Panc1 (cell line): ENCODE measurements around the gene CCDC137. TPM values are rescaled to one million over a fixed set of nuclear protein-coding genes. Genes with fewer than 3 reads are reported as not detected.

Experiments used
- ATAC-seq: fragments of 200-7000 bp; cut with Tn5 transposase; 2 replicates; pipeline ENCODE4 v1.9.1; 2020; ENCODE audit warnings: mild to moderate bottlenecking, moderate library complexity
- BruUV-seq: library from RNA; stranded (reverse); fragments of 400-500 nt; replicated peaks from 2 replicates; lab custom pipeline; 2021; lab: Mats Ljungman, UMichigan
- CTCF ChIA-PET: fragments of 300-600 bp; sonication (Branson Sonifier 250); formaldehyde crosslinking; loops from one replicate; lab custom pipeline; 2022; ENCODE audit warnings: antibody characterized with exemption; lab: Charles Lee
- POLR2A ChIA-PET: fragments of 300-600 bp; sonication (Branson Sonifier 250); formaldehyde crosslinking; loops from one replicate; lab custom pipeline; 2022; ENCODE audit warnings: antibody characterized with exemption; lab: Charles Lee
- DNase-seq: peaks from one replicate; pipeline ENCODE4 v3.0.0-alpha.2; 2010; ENCODE audit warnings: low read depth, low spot score
- H3K27ac ChIP-seq: 2 replicates; pipeline ENCODE4 v1.5.1; 2011; ENCODE audit warnings: mild to moderate bottlenecking, low read length, inconsistent platforms
- H3K27me3 ChIP-seq: fragments of 200-500 bp; sonication (Bioruptor generic); 2 replicates; pipeline ENCODE4 v1.6.0; 2014; ENCODE audit warnings: low read length, inconsistent platforms; ENCODE audit not compliant: control insufficient read depth, insufficient read depth
- H3K36me3 ChIP-seq: fragments of 200-500 bp; sonication (Bioruptor generic); 2 replicates; pipeline ENCODE4 v1.5.1; 2014; ENCODE audit warnings: inconsistent platforms, mild to moderate bottlenecking, low read length, moderate library complexity; ENCODE audit not compliant: control insufficient read depth, insufficient read depth
- H3K4me1 ChIP-seq: 2 replicates; pipeline ENCODE4 v1.5.1; 2011; ENCODE audit warnings: inconsistent platforms, mild to moderate bottlenecking, low read length, moderate library complexity; ENCODE audit not compliant: control insufficient read depth, insufficient read depth
- H3K4me3 ChIP-seq, 2 experiments: 2 replicates each; pipeline ENCODE4 v1.5.1; 2011 to 2012; ENCODE audit warnings: low read depth in 2 of 2, low read length in 2 of 2, mild to moderate bottlenecking in 2 of 2, inconsistent platforms in 1 of 2, moderate library complexity in 1 of 2
- H3K9me3 ChIP-seq: fragments of 200-500 bp; sonication (Bioruptor generic); 2 replicates; pipeline ENCODE4 v1.5.1; 2014; ENCODE audit warnings: low read depth, mild to moderate bottlenecking, inconsistent platforms, low read length, moderate library complexity; ENCODE audit not compliant: control insufficient read depth, insufficient read depth
- POLR2AphosphoS5 ChIP-seq: IDR thresholded peaks from 2 replicates; pipeline ENCODE4 v1.6.1; 2012; ENCODE audit warnings: mild to moderate bottlenecking, low read depth, low read length, moderate library complexity
- REST ChIP-seq, 2 experiments: IDR thresholded peaks; 2 replicates each; pipeline ENCODE4 v1.6.1; 2011 to 2012; ENCODE audit warnings: low read depth in 2 of 2, control low read depth in 1 of 2, low read length in 1 of 2, mild to moderate bottlenecking in 1 of 2, moderate library complexity in 1 of 2; ENCODE audit not compliant: insufficient read depth in 1 of 2
- SIN3A ChIP-seq: IDR thresholded peaks from 2 replicates; pipeline ENCODE4 v1.6.1; 2012; ENCODE audit warnings: low read depth, mild to moderate bottlenecking, low read length, moderate library complexity, borderline replicate concordance; ENCODE audit not compliant: insufficient read depth
- TCF7L2 ChIP-seq: IDR thresholded peaks from 2 replicates; pipeline ENCODE4 v1.6.1; 2011; ENCODE audit warnings: mild to moderate bottlenecking, low read depth, low read length, inconsistent platforms
- in situ Hi-C: cut with HindIII; loops from 2 replicates; pipeline ENCODE4 v1.10.0; 2016; ENCODE audit warnings: low sequenced_read_pairs, low pct_unique_long_range_greater_than_20kb
- intact Hi-C: fragments of 100-400 bp; cut with micrococcal nuclease; formaldehyde crosslinking; loops from one replicate; pipeline ENCODE4 v1.10.0; 2022; ENCODE audit not compliant: unreplicated experiment
- total RNA-seq: library from RNA; stranded (reverse); gene quantifications from one replicate; pipeline ENCODE4 v1.2.1, GENCODE V29; 2021; ENCODE audit not compliant: unreplicated experiment
- TF ChIP-seq, protein P1 (sequence below): fragments of 450-650 bp; IDR thresholded peaks from 2 replicates; pipeline ENCODE4 v1.5.1; 2017; ENCODE audit warnings: mild to moderate bottlenecking

The CCDC137 gene
- total RNA-seq, 1 experiment from 2014 or later: 74.6 TPM

DNA sequence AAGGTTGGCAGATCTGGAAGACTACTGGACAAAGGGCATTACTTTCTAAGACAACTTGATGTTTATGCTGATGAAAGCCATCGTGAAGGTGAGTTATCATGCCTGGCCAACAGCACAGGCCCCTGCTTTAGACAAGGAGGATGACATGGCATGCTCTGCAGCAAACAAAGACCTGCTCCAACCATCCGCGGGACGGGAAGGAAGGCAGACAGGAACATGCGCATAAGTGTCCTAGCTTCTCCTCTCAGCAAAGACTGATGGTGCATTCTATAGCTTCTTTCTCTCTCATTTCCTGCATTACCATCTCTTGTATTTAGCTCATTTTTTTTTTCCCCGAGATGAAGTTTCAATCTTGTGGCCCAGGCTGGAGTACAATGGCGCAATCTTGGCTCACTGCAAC, 35.1 kb upstream of the CCDC137 start:
- ChIA-PET POLR2A (no interaction called here), CTCF (no interaction called here)
- BruUV-seq: no TSS peak
- H3K4me1 ChIP-seq: 0 out of 2 replicates have a peak, but pooled peaks cover 3% of the 10 kb centered on the region
- no peak overlapping the region for H3K4me3 ChIP-seq
- H3K27me3 ChIP-seq: no peaks in the 10 kb centered on the region
- peaks cover 6% of the 10 kb centered on the region; the same call in 1 of the 2 replicates for H3K36me3 ChIP-seq
- ATAC-seq: no peak
- DNase-seq: no peak
- in situ Hi-C loops (no loop called here), intact Hi-C loops (loop anchor here (5.0 kb wide), 1 partner anchor 36 kb away; the partner anchor contains the start of genes CCDC137 and OXLD1)
- TF ChIP-seq POLR2AphosphoS5 (no peak), TCF7L2 (no peak), SIN3A (no peak), REST (IDR thresholded peaks at IDR 0.05; ENCODE audit: insufficient read depth in 1 of 2, low read depth in 2 of 2, low read length in 1 of 2) (no peak)
- TF ChIP-seq, protein P1, sequence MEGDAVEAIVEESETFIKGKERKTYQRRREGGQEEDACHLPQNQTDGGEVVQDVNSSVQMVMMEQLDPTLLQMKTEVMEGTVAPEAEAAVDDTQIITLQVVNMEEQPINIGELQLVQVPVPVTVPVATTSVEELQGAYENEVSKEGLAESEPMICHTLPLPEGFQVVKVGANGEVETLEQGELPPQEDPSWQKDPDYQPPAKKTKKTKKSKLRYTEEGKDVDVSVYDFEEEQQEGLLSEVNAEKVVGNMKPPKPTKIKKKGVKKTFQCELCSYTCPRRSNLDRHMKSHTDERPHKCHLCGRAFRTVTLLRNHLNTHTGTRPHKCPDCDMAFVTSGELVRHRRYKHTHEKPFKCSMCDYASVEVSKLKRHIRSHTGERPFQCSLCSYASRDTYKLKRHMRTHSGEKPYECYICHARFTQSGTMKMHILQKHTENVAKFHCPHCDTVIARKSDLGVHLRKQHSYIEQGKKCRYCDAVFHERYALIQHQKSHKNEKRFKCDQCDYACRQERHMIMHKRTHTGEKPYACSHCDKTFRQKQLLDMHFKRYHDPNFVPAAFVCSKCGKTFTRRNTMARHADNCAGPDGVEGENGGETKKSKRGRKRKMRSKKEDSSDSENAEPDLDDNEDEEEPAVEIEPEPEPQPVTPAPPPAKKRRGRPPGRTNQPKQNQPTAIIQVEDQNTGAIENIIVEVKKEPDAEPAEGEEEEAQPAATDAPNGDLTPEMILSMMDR: no peak
- H3K27ac ChIP-seq: no peak overlapping the region
- no peaks in the 10 kb centered on the region for H3K9me3 ChIP-seq

DNA sequence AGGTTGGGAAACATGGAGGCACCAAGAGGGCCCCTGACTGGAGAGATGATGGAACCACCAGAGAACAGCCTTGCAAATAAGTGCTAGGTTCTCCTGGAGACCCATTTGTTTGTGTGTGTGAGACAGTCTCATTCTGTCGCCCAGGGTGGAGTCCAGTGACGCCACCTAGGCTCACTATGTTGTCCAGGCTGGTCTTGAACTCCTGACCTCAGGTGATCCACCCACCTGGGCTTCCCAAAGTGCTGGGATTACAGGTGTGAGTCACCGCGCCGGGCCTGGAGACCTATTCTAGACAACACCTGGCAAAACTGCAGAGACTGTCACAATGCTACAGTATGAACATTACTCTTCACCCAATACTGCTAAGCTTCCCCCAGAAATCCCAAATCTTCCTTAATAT, 31.1 kb upstream of the CCDC137 start:
- peaks cover 5% of the 10 kb centered on the region; the same call in 1 of the 2 replicates for H3K36me3 ChIP-seq
- H3K27ac ChIP-seq: peak overlapping the region; percentile 92
- in situ Hi-C loops: no loop called here
- BruUV-seq: TSS peak; percentile 93
- ChIA-PET CTCF (no interaction called here), POLR2A (no interaction called here)
- ATAC-seq (no peak), DNase-seq (no peak)
- intact Hi-C loops: no loop called here
- no peaks in the 10 kb centered on the region for H3K27me3 ChIP-seq
- peak overlapping the region; percentile 76 to 82 for H3K4me3 ChIP-seq
- TF ChIP-seq, protein P1: no peak
- TF ChIP-seq TCF7L2 (no peak), SIN3A (no peak), POLR2AphosphoS5 (no peak), REST (IDR thresholded peaks at IDR 0.05; ENCODE audit: insufficient read depth in 1 of 2, low read depth in 2 of 2, low read length in 1 of 2) (no peak)
- 0 out of 2 replicates have a peak, but pooled peaks cover 3% of the 10 kb centered on the region for H3K4me1 ChIP-seq
- H3K9me3 ChIP-seq: no peaks in the 10 kb centered on the region
